Loucy (cell line): ENCODE measurements around the gene IVNS1ABP.

Source experiments
- CTCF ChIP-seq: fragments of 200-600 bp; sonication (generic); conservative IDR thresholded peaks from 2 replicates; pipeline ENCODE4 v1.5.1; 2014; ENCODE audit warnings: mild to moderate bottlenecking, antibody characterized with exemption, low read length
- EZH2phosphoT487 ChIP-seq: fragments of 200-600 bp; IDR thresholded peaks from 2 replicates; pipeline ENCODE4 v1.6.1; 2018; ENCODE audit warnings: antibody characterized with exemption, mild to moderate bottlenecking, moderate library complexity, borderline replicate concordance

DNA sequence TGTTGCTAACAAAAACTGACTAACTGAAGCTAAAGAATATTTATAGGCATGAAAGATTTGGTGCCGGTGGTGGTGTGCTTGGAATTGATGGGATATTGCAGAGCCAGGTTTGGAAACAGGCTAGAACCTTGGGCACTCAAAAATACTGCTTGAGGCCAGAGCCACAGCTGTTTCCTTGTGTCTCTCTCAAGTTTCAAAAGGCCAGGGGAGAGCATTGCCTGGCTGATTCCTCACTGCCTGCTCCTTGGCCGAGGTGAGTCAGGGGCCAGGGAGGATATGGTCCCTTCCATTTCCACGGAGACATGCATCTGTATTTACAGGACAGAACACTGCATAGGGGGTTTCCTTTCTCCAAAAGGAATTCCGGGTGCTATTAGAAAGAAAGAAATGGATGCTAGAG, 36.1 kb upstream of the IVNS1ABP start:
- TF ChIP-seq CTCF (no peak), EZH2phosphoT487 (no peak)
